GM19328 (cell line): ENCODE measurements around the gene ENPP6.
"Not testable (repeated sequence)": the region's sequence is repeated elsewhere in the genome, so short reads cannot be mapped to it uniquely, and the experiment has no call there.

Experiments
- ATAC-seq: cut with Tn5 transposase; IDR thresholded peaks from one replicate; pipeline ENCODE4 v1.9.1; 2021; ENCODE audit warnings: mild to moderate bottlenecking, moderate library complexity; ENCODE audit not compliant: unreplicated experiment

The ENPP6 gene

DNA sequence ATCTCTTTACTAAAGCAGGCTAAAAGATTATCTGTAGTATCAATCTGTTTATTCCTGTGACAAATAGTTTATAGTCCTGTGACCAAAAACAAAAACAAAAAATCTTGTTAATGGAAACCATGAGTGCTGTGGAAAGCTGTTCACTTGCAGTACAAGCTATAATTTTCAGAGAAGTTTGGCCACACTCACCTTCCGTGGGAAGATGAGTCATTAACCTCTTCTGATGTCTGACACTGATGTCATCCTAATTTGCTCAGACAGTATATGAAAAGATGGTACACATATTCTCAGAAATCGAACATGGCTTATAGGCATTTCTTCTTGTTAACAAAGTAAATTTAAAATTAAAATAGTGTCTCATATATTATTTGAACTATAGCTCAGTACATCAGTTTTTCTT is 19.9 kb upstream of the ENPP6 start:
- ATAC-seq = no peak

DNA sequence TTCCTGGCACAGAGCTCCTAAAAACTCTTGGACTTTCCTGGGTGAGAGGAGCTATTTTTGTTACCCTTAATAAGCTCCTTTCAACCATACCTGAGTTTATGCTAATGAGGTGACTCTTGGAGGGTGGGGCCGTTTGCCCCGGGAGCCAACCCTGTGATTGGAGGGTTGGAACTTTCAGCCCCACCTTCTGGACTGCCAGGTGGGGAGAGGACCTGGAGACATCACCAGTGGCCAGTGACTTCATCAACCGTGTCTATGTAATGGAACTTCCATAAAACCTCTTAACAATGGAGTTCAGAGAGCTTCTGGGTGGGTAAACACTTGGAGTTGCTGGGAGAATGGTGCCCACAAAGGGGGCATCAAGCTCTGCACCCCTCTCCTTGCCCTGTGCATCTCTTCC is 17.9 kb upstream of the ENPP6 start:
- ATAC-seq = no peak

GRCh38 chr4:184234155-184234554 is 16.5 kb upstream of the ENPP6 start:
- ATAC-seq = no peak

GRCh38 chr4:184232975-184233374 is 15.3 kb upstream of the ENPP6 start:
- ATAC-seq = no peak

- no peak for ATAC-seq
Observed at GRCh38 chr4:184232202-184232601, 14.5 kb upstream of the ENPP6 start.

GRCh38 chr4:184231573-184231972 is 13.9 kb upstream of the ENPP6 start:
- ATAC-seq = no peak

- no peak for ATAC-seq
Observed at GRCh38 chr4:184228056-184228705, 10.5 kb upstream of the ENPP6 start.

DNA sequence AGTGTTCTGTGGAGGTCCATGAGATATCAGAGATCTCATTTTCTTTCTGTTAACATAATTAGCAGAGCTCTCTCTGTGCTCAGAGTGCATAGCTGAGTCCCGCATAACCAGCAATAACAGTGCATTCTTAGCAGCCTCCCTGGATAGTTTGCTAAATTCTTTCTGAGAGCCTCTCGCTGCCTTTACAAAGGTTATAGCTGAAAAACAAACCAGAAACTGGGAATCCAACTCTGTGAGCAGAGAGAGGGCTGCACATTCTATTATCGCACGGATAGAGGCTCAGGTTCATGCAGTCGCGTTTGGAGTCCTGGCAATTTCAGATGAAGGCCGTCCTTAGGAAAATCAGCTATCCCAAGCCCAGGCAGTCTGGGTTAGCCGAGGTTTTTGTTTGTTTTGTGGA is 1.2 kb downstream of the ENPP6 start:
- ATAC-seq = no peak

GRCh38 chr4:184215709-184216328 is 1.9 kb downstream of the ENPP6 start:
- no peak for ATAC-seq

DNA sequence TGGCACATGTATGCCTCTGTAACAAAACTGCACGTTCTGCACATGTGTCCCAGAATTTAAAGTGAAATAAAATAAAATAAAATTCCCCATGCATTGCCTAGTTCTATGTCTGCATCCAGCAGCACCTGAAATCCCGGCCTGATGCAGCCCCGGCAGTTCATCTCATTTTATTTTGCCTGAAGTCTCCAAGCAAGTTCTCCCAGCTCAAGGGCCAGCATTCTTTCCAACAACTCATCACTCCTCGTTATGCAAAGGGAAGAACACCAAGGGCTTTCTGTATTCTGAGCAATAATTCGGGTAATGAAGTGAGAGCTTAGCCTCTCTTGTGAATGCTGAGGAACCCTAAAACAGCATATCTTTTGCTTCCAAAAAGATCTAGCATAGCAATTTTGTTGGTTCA is 2.7 kb downstream of the ENPP6 start:
- ATAC-seq = no peak

DNA sequence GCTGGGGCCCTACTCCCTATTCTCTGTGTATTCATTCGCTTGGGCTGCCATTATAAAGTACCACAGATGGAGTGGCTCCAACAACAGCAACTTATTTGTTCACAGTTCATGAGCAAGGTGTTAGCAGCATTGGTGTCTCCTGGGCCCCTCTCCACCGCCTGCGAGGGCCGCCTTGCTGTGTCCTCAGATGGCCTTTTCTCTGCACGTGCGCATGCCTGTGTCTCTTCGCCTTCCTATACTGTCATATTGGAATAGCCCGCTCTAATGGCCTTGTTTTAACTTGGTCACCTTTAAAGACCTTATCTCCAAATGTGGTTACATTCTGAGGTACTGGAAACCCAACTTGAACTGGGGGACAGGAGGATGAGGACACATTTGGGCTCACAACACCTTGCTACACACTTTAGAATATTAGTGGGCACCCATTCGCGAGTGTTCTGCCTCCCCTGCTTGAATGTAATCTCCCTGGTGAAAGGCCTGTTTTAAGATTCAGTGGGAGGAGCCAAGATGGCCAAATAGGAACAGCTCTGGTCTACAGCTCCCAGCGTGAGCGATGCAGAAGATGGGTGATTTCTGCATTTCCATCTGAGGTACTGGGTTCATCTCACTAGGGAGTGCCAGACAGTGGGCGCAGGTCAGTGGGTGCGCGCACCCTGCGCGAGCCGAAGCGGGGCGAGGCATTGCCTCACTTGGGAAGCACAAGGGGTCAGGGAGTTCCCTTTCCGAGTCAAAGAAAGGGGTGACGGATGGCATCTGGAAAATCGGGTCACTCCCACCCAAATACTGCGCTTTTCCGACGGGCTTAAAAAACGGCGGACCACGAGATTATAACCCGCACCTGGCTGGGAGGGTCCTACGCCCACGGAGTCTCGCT is 9.7 kb downstream of the ENPP6 start:
- not testable (repeated sequence) for ATAC-seq

GRCh38 chr4:184205243-184205642 is 12.4 kb downstream of the ENPP6 start:
- ATAC-seq = no peak

DNA sequence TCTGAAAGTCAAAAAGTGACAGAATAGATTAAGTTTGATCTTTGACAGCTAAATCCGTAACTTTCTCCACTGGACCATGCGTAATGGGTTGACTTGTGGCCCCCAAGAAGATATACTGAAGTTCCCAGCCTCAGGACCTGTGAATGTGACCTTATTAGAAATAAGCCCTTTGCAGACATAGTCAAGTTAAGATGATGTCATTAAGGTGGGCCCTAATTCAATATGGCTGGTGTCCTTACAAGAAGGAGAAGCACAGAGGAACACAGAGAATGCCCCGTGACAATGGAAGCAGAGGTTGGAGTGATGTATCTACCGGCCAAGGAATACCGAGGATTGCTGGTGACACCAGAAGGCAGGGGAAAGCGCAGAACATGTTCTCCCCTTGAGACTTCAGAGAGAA is 14.4 kb downstream of the ENPP6 start:
- no peak for ATAC-seq

DNA sequence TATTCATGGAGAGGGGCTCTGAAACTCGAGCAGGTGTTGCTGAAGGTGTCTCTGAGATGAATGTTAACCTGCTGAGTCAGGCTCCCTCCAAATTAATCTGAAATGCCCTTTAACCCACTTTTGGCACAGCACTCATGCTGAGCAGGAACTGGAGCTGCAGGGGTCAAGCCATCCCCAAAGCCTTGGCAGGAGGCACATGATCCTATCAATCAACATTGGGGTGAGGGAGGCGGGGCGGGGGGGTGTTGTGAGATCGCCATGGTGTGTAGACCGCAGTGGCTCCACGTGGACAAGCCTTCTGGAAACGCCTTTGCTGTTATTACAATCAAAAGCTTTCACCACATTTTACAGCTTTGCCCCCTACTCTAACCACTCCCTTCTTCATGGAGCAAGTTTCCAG is 16.5 kb downstream of the ENPP6 start:
- no peak for ATAC-seq

- no peak for ATAC-seq
Observed at GRCh38 chr4:184200296-184200695, 17.4 kb downstream of the ENPP6 start.

DNA sequence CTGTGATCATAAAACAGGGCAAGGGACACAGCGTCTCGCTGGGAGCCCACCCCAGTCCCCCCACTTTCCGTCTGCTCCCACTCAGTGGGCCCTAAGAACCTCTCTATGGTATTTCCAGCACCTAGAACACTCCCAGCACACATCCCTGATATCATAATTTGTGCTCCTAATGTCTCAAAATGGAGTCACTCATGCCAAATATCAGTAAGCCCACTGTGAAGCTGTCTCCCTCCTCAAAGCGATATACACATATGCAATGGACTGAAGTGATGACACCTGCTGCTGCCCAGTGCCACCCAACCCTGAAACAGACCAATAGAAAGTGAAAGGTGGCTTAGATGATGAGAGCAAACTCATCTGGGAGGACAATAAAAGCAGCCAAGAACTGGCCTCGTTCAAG is 17.9 kb downstream of the ENPP6 start:
- ATAC-seq = no peak

- ATAC-seq = no peak
Observed at GRCh38 chr4:184198190-184198589, 19.5 kb downstream of the ENPP6 start.

DNA sequence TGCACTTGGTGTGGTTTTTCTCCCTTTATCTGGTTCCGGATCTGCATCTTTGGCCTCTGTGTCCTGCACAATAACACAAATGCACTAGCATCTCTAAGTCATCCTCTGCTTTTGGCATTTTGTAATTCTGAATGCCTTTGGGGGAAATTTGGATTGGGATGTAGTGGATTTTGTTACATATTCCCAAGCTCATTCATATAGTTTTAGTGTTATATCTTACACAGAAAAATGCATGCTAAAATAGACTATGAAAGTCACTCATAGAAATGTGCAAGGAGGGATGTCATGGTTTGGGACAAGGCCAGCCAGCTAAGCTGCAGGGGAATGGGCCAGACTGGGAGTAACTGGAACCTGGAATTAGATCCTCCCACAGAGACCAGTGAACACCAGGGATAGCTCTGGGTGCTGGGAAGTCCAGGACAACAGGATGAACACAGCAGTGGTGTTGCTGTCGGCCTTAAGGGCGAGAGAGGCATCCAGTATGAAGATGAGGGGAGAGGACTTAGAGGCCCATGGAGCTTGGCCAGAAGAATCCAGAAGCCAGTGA is 20.1 kb downstream of the ENPP6 start:
- ATAC-seq = no peak

DNA sequence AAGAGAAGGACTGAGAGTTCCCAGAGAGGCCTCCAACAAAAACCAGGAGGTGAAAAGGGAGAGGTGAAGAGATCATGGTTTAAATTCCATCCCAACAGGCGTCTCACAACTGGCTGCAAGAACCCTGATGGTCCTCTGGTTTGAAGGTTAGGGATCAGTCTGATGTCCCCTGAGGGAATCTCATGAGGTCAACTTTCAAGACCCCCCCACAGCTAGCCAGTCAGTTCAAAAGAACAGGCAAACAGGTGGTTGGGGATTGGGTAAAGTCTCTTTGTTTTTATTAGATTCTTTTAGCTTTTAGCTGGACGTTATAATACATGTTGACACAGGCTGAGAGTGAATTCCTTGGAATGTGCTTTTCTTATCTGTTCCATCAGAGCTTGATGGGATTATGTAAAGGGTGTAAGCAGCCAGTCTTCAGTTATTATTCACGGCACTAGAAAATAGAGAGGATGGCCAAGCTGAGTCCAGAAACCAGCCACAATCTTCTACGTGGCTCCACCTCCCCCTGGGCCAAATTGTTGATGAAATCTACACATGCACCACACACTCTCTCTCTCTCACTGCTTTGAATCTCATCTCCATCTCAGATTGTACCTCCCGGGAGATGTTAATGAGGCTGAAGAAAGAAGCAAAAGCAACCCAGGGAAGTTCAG is 20.8 kb downstream of the ENPP6 start:
- no peak for ATAC-seq

GRCh38 chr4:184193556-184194525 is 23.8 kb downstream of the ENPP6 start:
- ATAC-seq = no peak
